Endodermal cell (in vitro differentiated cells): ENCODE measurements around the gene CXXC5. TPM values are rescaled to one million over a fixed set of nuclear protein-coding genes. Genes with fewer than 3 reads are reported as not detected.

Experiments used
- DNase-seq: peaks from one replicate; pipeline ENCODE4 v3.0.0-alpha.2; 2017
- H3K27ac ChIP-seq: 2 replicates; pipeline ENCODE4 v1.5.1; 2013; ENCODE audit warnings: mild to moderate bottlenecking, low read depth, low read length, moderate library complexity
- H3K27me3 ChIP-seq: 2 replicates; pipeline ENCODE4 v1.6.1; 2013; ENCODE audit warnings: mild to moderate bottlenecking, low read length, moderate library complexity; ENCODE audit not compliant: insufficient read depth, control insufficient read depth, poor library complexity, severe bottlenecking
- H3K36me3 ChIP-seq: 2 replicates; pipeline ENCODE4 v1.7.0; 2013; ENCODE audit warnings: mild to moderate bottlenecking, low read length, moderate library complexity; ENCODE audit not compliant: control insufficient read depth, insufficient read depth
- H3K4me1 ChIP-seq: one replicate; pipeline ENCODE4 v1.7.0; 2013; ENCODE audit warnings: low read length; ENCODE audit not compliant: control insufficient read depth, insufficient read depth
- H3K4me3 ChIP-seq: 2 replicates; pipeline ENCODE4 v1.5.1; 2013; ENCODE audit warnings: mild to moderate bottlenecking, low read length, moderate library complexity
- H3K9ac ChIP-seq: 2 replicates; pipeline ENCODE4 v1.6.1; 2013; ENCODE audit warnings: mild to moderate bottlenecking, low read length, moderate library complexity; ENCODE audit not compliant: poor library complexity, severe bottlenecking; ENCODE audit errors: extremely low read depth
- H3K9me3 ChIP-seq: 2 replicates; pipeline ENCODE4 v1.6.1; 2013; ENCODE audit warnings: mild to moderate bottlenecking, low read length, moderate library complexity; ENCODE audit not compliant: control insufficient read depth
- H3K27ac Mint-ChIP-seq: 2 replicates; pipeline ENCODE4 v1.8.0; 2020; ENCODE audit warnings: mixed read lengths
- H3K27me3 Mint-ChIP-seq: 2 replicates; pipeline ENCODE4 v1.8.0; 2021; ENCODE audit warnings: mild to moderate bottlenecking, mixed read lengths; ENCODE audit not compliant: insufficient read depth
- H3K36me3 Mint-ChIP-seq: 2 replicates; pipeline ENCODE4 v1.8.0; 2020; ENCODE audit warnings: low read depth, mixed read lengths
- H3K4me1 Mint-ChIP-seq: 2 replicates; pipeline ENCODE4 v1.8.0; 2020; ENCODE audit warnings: mixed read lengths
- H3K4me3 Mint-ChIP-seq: 2 replicates; pipeline ENCODE4 v1.8.0; 2020; ENCODE audit warnings: mild to moderate bottlenecking, moderate library complexity, mixed read lengths
- H3K9me3 Mint-ChIP-seq: 2 replicates; pipeline ENCODE4 v1.8.0; 2020; ENCODE audit warnings: mild to moderate bottlenecking, mixed read lengths
- CTCF ChIP-seq: fragments of 200-600 bp; sonication (generic); conservative IDR thresholded peaks from 2 replicates; pipeline ENCODE4 v1.5.0; 2021; ENCODE audit warnings: antibody characterized with exemption, mild to moderate bottlenecking
- WGBS, 2 experiments: methylation state at CpG; one replicate each; pipeline versions ENCODE4 v1.1.5 to v1.1.7; 2013; ENCODE audit warnings: missing lambda C conversion rate in 2 of 2, mixed read lengths in 1 of 2; ENCODE audit not compliant: insufficient coverage in 1 of 2, insufficient read length in 1 of 2; 5-methylcytosine and 5-hydroxymethylcytosine counted together
- total RNA-seq, 2 donors: library from RNA; stranded (reverse); fragmentation: NEBNext Ultra II Directional in 1 of 2; extraction: Animal tissue kit (Norgen Biotek cat#: 25700) in 1 of 2; gene quantifications; 2 replicates in 1 of 2; 3 replicates in 1 of 2; pipeline ENCODE4 v1.2.1, GENCODE V29; 2021

The CXXC5 gene
- total RNA-seq, 2 donors from 2014 or later: 50.5 to 67.9 TPM

DNA sequence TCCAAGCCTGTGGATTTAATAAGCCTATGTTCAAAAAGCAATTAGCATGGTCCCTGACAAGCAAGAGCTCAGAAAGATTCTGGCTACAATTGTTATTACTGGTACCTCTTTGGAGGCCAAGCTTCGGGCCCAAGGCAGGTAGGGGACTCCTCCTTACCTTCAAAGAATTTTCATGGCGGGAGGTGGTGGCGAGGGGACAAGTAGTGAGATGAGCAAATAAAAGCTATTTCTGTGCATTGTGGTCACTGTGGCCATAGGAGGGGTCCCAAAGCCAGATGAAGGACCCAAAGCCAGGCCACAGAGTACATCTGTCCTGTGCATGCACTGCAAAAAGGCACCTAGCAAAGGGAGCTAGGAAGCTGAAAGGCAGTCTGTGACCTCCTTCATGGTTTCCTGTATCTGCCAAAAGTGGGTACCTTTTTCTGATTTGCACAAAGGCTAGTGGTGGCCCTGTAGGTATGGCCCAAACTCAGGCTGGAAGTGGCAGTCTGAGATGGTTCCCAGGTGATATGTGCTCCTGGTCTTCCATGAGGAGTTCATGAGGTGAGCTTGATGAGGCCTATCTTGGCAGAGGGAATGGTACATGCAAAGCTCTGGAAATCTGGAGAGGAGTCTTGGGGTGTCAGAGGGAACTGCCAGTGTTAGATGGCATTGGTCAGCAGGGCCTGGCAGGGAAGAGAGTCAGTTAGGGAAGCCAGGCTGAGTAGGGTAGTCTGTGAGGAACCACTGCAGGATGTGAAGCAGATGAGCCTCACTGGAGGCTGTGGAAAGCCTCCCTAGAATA, 3.3 kb upstream of the CXXC5 start:
- Mint-ChIP-seq H3K4me3 (no peak overlapping the region), H3K27me3 (peaks cover 28% of the 10 kb centered on the region), H3K4me1 (peaks cover 40% of the 10 kb centered on the region), H3K27ac (no peak overlapping the region), H3K36me3 (no peaks in the 10 kb centered on the region), H3K9me3 (no peaks in the 10 kb centered on the region)
- Histone ChIP-seq H3K9ac (no peak overlapping the region), H3K27ac (no peak overlapping the region), H3K4me1 (peaks cover 6% of the 10 kb centered on the region), H3K36me3 (no peaks in the 10 kb centered on the region), H3K27me3 (peaks cover 15% of the 10 kb centered on the region), H3K4me3 (no peak overlapping the region), H3K9me3 (no peaks in the 10 kb centered on the region)
- TF ChIP-seq CTCF: no peak
- WGBS, 2 experiments: 90 to 100% methylated on average over 1 to 3 of the region's 3 CpGs
- no peak for DNase-seq

DNA sequence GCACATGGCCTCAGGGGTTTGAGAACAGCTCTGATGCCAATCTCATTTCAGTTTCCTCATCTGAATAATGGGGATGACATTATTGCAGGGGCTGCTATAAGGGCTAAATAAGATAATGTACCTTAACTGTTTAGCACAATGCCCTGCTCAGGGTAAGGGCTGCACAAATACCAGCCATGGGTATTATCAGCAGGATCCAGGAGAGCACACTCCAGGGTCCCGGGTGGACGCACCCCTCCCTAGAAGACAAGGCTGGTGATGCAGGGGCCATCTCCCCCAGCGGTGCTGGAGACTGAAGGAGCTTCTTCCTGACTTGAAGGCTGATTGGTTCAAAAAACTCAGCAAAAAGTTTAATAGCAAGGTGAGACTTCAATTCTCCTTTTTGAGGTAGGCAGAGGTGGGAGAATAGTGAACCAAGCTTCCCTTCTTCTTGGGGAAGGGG, 2.7 kb upstream of the CXXC5 start:
- Histone ChIP-seq H3K4me3 (no peak overlapping the region), H3K9ac (no peak overlapping the region), H3K4me1 (peaks cover 4% of the 10 kb centered on the region), H3K36me3 (no peaks in the 10 kb centered on the region), H3K9me3 (no peaks in the 10 kb centered on the region), H3K27me3 (peaks cover 15% of the 10 kb centered on the region), H3K27ac (no peak overlapping the region)
- H3K4me3 Mint-ChIP-seq: no peak overlapping the region
- H3K9me3 Mint-ChIP-seq: no peaks in the 10 kb centered on the region
- peaks cover 28% of the 10 kb centered on the region for H3K27me3 Mint-ChIP-seq
- no peak for DNase-seq
- H3K27ac Mint-ChIP-seq: no peak overlapping the region
- no peaks in the 10 kb centered on the region for H3K36me3 Mint-ChIP-seq
- TF ChIP-seq CTCF: no peak
- WGBS, 2 experiments: 83 to 88% methylated on average over 1 to 3 of the region's 3 CpGs
- peaks cover 36% of the 10 kb centered on the region for H3K4me1 Mint-ChIP-seq

DNA sequence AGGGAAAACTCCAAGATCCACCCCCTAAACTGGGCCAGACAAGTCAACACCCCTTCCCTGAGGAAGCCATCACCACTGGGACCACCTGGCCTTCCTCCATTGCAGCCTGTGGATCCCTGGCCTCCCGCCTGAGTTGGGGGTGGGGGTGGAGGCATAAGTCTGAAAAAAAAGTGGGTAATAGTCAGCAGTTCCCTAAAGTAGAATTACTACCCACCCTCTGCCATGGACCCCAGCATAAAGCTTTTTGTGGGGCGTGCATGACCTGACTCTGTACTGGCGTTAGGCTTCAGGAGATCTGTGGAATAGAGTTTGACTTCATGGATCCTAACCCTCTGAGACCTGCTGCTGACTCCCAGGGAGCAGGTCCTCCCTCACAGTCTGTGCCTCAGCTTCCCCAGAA, 2.0 kb upstream of the CXXC5 start:
- 87 to 100% methylated on average over 2 to 3 of the region's 3 CpGs for WGBS, 2 experiments
- Mint-ChIP-seq H3K4me1 (peaks cover 33% of the 10 kb centered on the region), H3K4me3 (peak overlapping the region; percentile 98), H3K36me3 (no peaks in the 10 kb centered on the region), H3K27me3 (peaks cover 28% of the 10 kb centered on the region), H3K9me3 (no peaks in the 10 kb centered on the region), H3K27ac (no peak overlapping the region)
- no peak for TF ChIP-seq CTCF
- H3K27me3 ChIP-seq: peaks cover 15% of the 10 kb centered on the region
- no peak overlapping the region for H3K27ac ChIP-seq
- no peaks in the 10 kb centered on the region for H3K9me3 ChIP-seq
- H3K4me3 ChIP-seq: no peak overlapping the region
- DNase-seq: no peak
- H3K9ac ChIP-seq: no peak overlapping the region
- peaks cover 5% of the 10 kb centered on the region for H3K4me1 ChIP-seq
- H3K36me3 ChIP-seq: no peaks in the 10 kb centered on the region
